ENCODE results near the gene KLF9. TPM values are rescaled to one million over a fixed set of nuclear protein-coding genes. Genes with fewer than 3 reads are reported as not detected.
A peak's percentile ranks its signal among the peaks of the same experiment; 100 is the strongest.

Gene KLF9
- 10 to 100 TPM; 34.8 to 61.5 TPM for total RNA-seq
- 10 to 100 TPM; 16.0 to 49.8 TPM for polyA plus RNA-seq
- long read RNA-seq, donor 1, full-length matches to known transcripts = 1 of 1 reads
- long read RNA-seq, donor 1, partial matches to known transcripts = 0 of 1 reads
- long read RNA-seq, donor 1, other reads (novel, unspliced or antisense) = 0 of 1 reads
- long read RNA-seq, donor 2, full-length matches to known transcripts = 2 of 2 reads
- long read RNA-seq, donor 2, partial matches to known transcripts = 0 of 2 reads
- long read RNA-seq, donor 2, other reads (novel, unspliced or antisense) = 0 of 2 reads
- long read RNA-seq, donor 3 = 0 reads
- long read RNA-seq, donor 4, full-length matches to known transcripts = 2 of 2 reads
- long read RNA-seq, donor 4, partial matches to known transcripts = 0 of 2 reads
- long read RNA-seq, donor 4, other reads (novel, unspliced or antisense) = 0 of 2 reads
- long read RNA-seq, donor 5, full-length matches to known transcripts = 1 of 1 reads
- long read RNA-seq, donor 5, partial matches to known transcripts = 0 of 1 reads
- long read RNA-seq, donor 5, other reads (novel, unspliced or antisense) = 0 of 1 reads

GRCh38 chr9:70413799-70414775 lies at the start of gene KLF9:
TSS of gene KLF9 (minus strand) at chr9:70414657. CDS start at chr9:70413363, 1,294 bp downstream.
- Histone ChIP-seq H3K36me3 (ENCODE audit: control insufficient read depth in 4 of 4, insufficient read depth in 4 of 4, low read length in 4 of 4) (no peaks in the 10 kb centered on the region), H3K27me3 (ENCODE audit: control insufficient read depth in 3 of 3, insufficient read depth in 3 of 3, low read length in 2 of 3) (peaks cover 0 to 2% (median 0%) of the 10 kb centered on the region in 3 donors), H3K4me1 (ENCODE audit: control insufficient read depth in 5 of 5, insufficient read depth in 5 of 5, low read length in 5 of 5) (peaks cover 0 to 38% (median 4%) of the 10 kb centered on the region in 5 donors), H3K27ac (ENCODE audit: low read depth in 1 of 2, low read length in 1 of 2) (peak within 1 kb of the TSS; percentile 100), H3K4me3 (peak within 1 kb of the TSS; percentile 92), H3K9me3 (ENCODE audit: control insufficient read depth in 4 of 4, insufficient read depth in 3 of 4, low read length in 3 of 4) (no peaks in the 10 kb centered on the region), H3K9ac (ENCODE audit: insufficient read depth in 1 of 2, low read length in 2 of 2) (peak within 1 kb of the TSS in 1 of 2 donors; percentile 78)
- ATAC-seq (ENCODE audit: insufficient read depth, low FRiP score) (peak; percentile 79), DNase-seq (peak; percentile 93 to 97 (median 97))
- 0% methylated on average over 48 of the region's 48 CpGs for WGBS, 2 donors
- no peak for TF ChIP-seq CTCF (IDR thresholded peaks at IDR 0.05; ENCODE audit: control extremely low read depth, extremely low read depth)

- Histone ChIP-seq H3K27me3 (ENCODE audit: control insufficient read depth in 3 of 3, insufficient read depth in 3 of 3, low read length in 2 of 3) (no peaks in the 10 kb centered on the region), H3K4me3 (no peak overlapping the region), H3K36me3 (ENCODE audit: control insufficient read depth in 4 of 4, insufficient read depth in 4 of 4, low read length in 4 of 4) (no peaks in the 10 kb centered on the region), H3K9me3 (ENCODE audit: control insufficient read depth in 4 of 4, insufficient read depth in 3 of 4, low read length in 3 of 4) (no peaks in the 10 kb centered on the region), H3K9ac (ENCODE audit: insufficient read depth in 1 of 2, low read length in 2 of 2) (no peak overlapping the region), H3K27ac (ENCODE audit: low read depth in 1 of 2, low read length in 1 of 2) (no peak overlapping the region), H3K4me1 (ENCODE audit: control insufficient read depth in 5 of 5, insufficient read depth in 5 of 5, low read length in 5 of 5) (peaks cover 0 to 7% (median 0%) of the 10 kb centered on the region in 5 donors)
- DNase-seq (no peak), ATAC-seq (ENCODE audit: insufficient read depth, low FRiP score) (no peak)
- 76 to 84% methylated on average over 2 of the region's 2 CpGs for WGBS, 2 donors
- no peak for TF ChIP-seq CTCF (IDR thresholded peaks at IDR 0.05; ENCODE audit: control extremely low read depth, extremely low read depth)
These were observed 49.4 kb upstream of the KLF9 start for GRCh38 chr9:70463877-70464276.

GRCh38 chr9:70462300-70462699 lies 47.8 kb upstream of the KLF9 start:
- Histone ChIP-seq H3K27ac (ENCODE audit: low read depth in 1 of 2, low read length in 1 of 2) (no peak overlapping the region), H3K9me3 (ENCODE audit: control insufficient read depth in 4 of 4, insufficient read depth in 3 of 4, low read length in 3 of 4) (no peaks in the 10 kb centered on the region), H3K36me3 (ENCODE audit: control insufficient read depth in 4 of 4, insufficient read depth in 4 of 4, low read length in 4 of 4) (no peaks in the 10 kb centered on the region), H3K27me3 (ENCODE audit: control insufficient read depth in 3 of 3, insufficient read depth in 3 of 3, low read length in 2 of 3) (no peaks in the 10 kb centered on the region), H3K9ac (ENCODE audit: insufficient read depth in 1 of 2, low read length in 2 of 2) (no peak overlapping the region), H3K4me1 (ENCODE audit: control insufficient read depth in 5 of 5, insufficient read depth in 5 of 5, low read length in 5 of 5) (peaks cover 0 to 3% (median 0%) of the 10 kb centered on the region in 5 donors), H3K4me3 (no peak overlapping the region)
- TF ChIP-seq CTCF (IDR thresholded peaks at IDR 0.05; ENCODE audit: control extremely low read depth, extremely low read depth) = no peak
- DNase-seq (no peak), ATAC-seq (ENCODE audit: insufficient read depth, low FRiP score) (no peak)
